IPS-11a (cell line): ENCODE results near the gene LEP.
"Not testable (repeated sequence)": the region's sequence is repeated elsewhere in the genome, so short reads cannot be mapped to it uniquely, and the experiment has no call there.

Experiments
- H3K4me3 ChIP-seq: one replicate; pipeline ENCODE4 v1.5.1; 2013; ENCODE audit warnings: low read depth, low read length, control low read depth

Gene LEP

GRCh38 chr7:128271471-128271941, 30.4 kb downstream of the LEP start:
- no peak overlapping the region for H3K4me3 ChIP-seq

- no peak overlapping the region for H3K4me3 ChIP-seq
These were observed 30.9 kb downstream of the LEP start for GRCh38 chr7:128271942-128272481.

GRCh38 chr7:128274246-128274883, 33.3 kb downstream of the LEP start:
- H3K4me3 ChIP-seq, result no peak overlapping the region

- no peak overlapping the region for H3K4me3 ChIP-seq
These were observed 34.0 kb downstream of the LEP start for GRCh38 chr7:128274884-128275603.

GRCh38 chr7:128275681-128276080, 34.6 kb downstream of the LEP start:
- no peak overlapping the region for H3K4me3 ChIP-seq

- no peak overlapping the region for H3K4me3 ChIP-seq
These were observed 37.3 kb downstream of the LEP start for GRCh38 chr7:128278366-128278765.

GRCh38 chr7:128279124-128279713, 38.1 kb downstream of the LEP start:
- H3K4me3 ChIP-seq, result no peak overlapping the region

GRCh38 chr7:128280451-128280850, 39.4 kb downstream of the LEP start:
- H3K4me3 ChIP-seq, result not testable (repeated sequence)

- no peak overlapping the region for H3K4me3 ChIP-seq
These were observed 40.7 kb downstream of the LEP start for GRCh38 chr7:128281605-128282380.

- H3K4me3 ChIP-seq, result no peak overlapping the region
These were observed 43.0 kb downstream of the LEP start for GRCh38 chr7:128284102-128284501.

- no peak overlapping the region for H3K4me3 ChIP-seq
These were observed 46.5 kb downstream of the LEP start for GRCh38 chr7:128287556-128287955.

GRCh38 chr7:128298004-128298403, 56.9 kb downstream of the LEP start:
- H3K4me3 ChIP-seq, result not testable (repeated sequence)

- no peak overlapping the region for H3K4me3 ChIP-seq
These were observed 58.1 kb downstream of the LEP start for GRCh38 chr7:128299109-128299607.

- no peak overlapping the region for H3K4me3 ChIP-seq
These were observed 61.1 kb downstream of the LEP start for GRCh38 chr7:128302139-128302538.

- no peak overlapping the region for H3K4me3 ChIP-seq
These were observed 62.1 kb downstream of the LEP start for GRCh38 chr7:128303133-128303532.

- no peak overlapping the region for H3K4me3 ChIP-seq
These were observed 62.6 kb downstream of the LEP start for GRCh38 chr7:128303643-128304042.

GRCh38 chr7:128304212-128304611, 63.1 kb downstream of the LEP start:
- no peak overlapping the region for H3K4me3 ChIP-seq

GRCh38 chr7:128307061-128307460, 66.0 kb downstream of the LEP start:
- no peak overlapping the region for H3K4me3 ChIP-seq
